Endothelial cell of umbilical vein (primary cell): ENCODE data around the gene RADIL. TPM values are rescaled to one million over a fixed set of nuclear protein-coding genes. Genes with fewer than 3 reads are reported as not detected.

ENCODE experiments used
- BruUV-seq: library from RNA; stranded (reverse); fragments of 400-500 nt; replicated peaks from 2 replicates; lab custom pipeline; 2021; lab: Mats Ljungman, UMichigan
- CTCF ChIA-PET: fragments of 300-600, 350-600 bp; sonication (Branson Sonifier 250); formaldehyde crosslinking; loops from one replicate; lab custom pipeline; 2021; ENCODE audit warnings: antibody characterized with exemption, inconsistent platforms; lab: Charles Lee
- POLR2A ChIA-PET: fragments of 300-600, 350-600 bp; sonication (Branson Sonifier 250); formaldehyde crosslinking; loops from one replicate; lab custom pipeline; 2021; ENCODE audit warnings: antibody characterized with exemption, inconsistent platforms; lab: Charles Lee
- DNase-seq: peaks from one replicate; pipeline ENCODE4 v3.0.0-alpha.2; 2011; ENCODE audit warnings: low read depth, low spot score
- FAIRE-seq: peaks from 2 replicates; lab custom pipeline; 2011; peaks lifted over from hg19 to GRCh38; lab: Jason Lieb, UNC
- H2AFZ ChIP-seq: 2 replicates; pipeline ENCODE4 v1.6.0; 2012; ENCODE audit warnings: low read depth, low read length, control low read depth, inconsistent platforms
- H3K27ac ChIP-seq: 2 replicates; pipeline ENCODE4 v1.5.1; 2011; ENCODE audit warnings: low read depth, mild to moderate bottlenecking, control low read depth, low read length, moderate library complexity; ENCODE audit not compliant: insufficient read depth
- H3K27me3 ChIP-seq, 2 experiments: 2 replicates each; pipeline versions ENCODE4 v1.6.0 to v1.6.1; 2011; ENCODE audit warnings: low read length in 2 of 2, mixed read lengths in 1 of 2; ENCODE audit not compliant: control insufficient read depth in 2 of 2, insufficient read depth in 2 of 2
- H3K36me3 ChIP-seq, 2 experiments: 2 replicates in 1 of 2; 3 replicates in 1 of 2; pipeline ENCODE4 v1.5.1; 2011; ENCODE audit warnings: low read length in 2 of 2, mild to moderate bottlenecking in 1 of 2, moderate library complexity in 1 of 2; ENCODE audit not compliant: control insufficient read depth in 2 of 2, insufficient read depth in 2 of 2; ENCODE audit errors: extremely low read depth in 1 of 2
- H3K4me1 ChIP-seq: 3 replicates; pipeline ENCODE4 v1.5.1; 2011; ENCODE audit warnings: mild to moderate bottlenecking, low read length; ENCODE audit not compliant: control insufficient read depth, insufficient read depth; ENCODE audit errors: extremely low read depth
- H3K4me2 ChIP-seq: 2 replicates; pipeline ENCODE4 v1.6.1; 2011; ENCODE audit warnings: low read length, control low read depth, mixed read lengths; ENCODE audit not compliant: insufficient read depth
- H3K4me3 ChIP-seq, 3 experiments: fragments of 200-600 bp in 1 of 3; sonication (generic), shearing (Covaris generic) in 1 of 3; replicated peaks in 1 of 3; 2 replicates each; pipeline ENCODE4 v1.5.1; 2011 to 2016; ENCODE audit warnings: control low read depth in 3 of 3, low read length in 3 of 3, mild to moderate bottlenecking in 2 of 3, inconsistent platforms in 1 of 3, low read depth in 1 of 3, moderate library complexity in 1 of 3; ENCODE audit not compliant: insufficient read depth in 1 of 3
- H3K79me2 ChIP-seq: 2 replicates; pipeline ENCODE4 v1.6.0; 2012; ENCODE audit warnings: low read length, inconsistent platforms; ENCODE audit not compliant: control insufficient read depth, insufficient read depth
- H3K9ac ChIP-seq: replicated peaks from 2 replicates; pipeline ENCODE3; 2011; ENCODE audit warnings: low read length, control low read depth; ENCODE audit not compliant: insufficient read depth; ENCODE audit errors: extremely low read depth
- H3K9me1 ChIP-seq: replicated peaks from 3 replicates; pipeline ENCODE4 v1.6.0; 2011; ENCODE audit warnings: mild to moderate bottlenecking, low read length; ENCODE audit not compliant: control insufficient read depth, insufficient read depth; ENCODE audit errors: extremely low read depth
- H3K9me3 ChIP-seq: replicated peaks from 2 replicates; pipeline ENCODE4 v1.5.1; 2012; ENCODE audit warnings: low read length, inconsistent platforms; ENCODE audit not compliant: control insufficient read depth, insufficient read depth
- H4K20me1 ChIP-seq: replicated peaks from 2 replicates; pipeline ENCODE3; 2011; ENCODE audit warnings: mild to moderate bottlenecking, low read length; ENCODE audit not compliant: control insufficient read depth, insufficient read depth; ENCODE audit errors: extremely low read depth
- CTCF ChIP-seq, 2 donors: IDR thresholded peaks; 1 replicate in 1 of 2; 2 replicates in 1 of 2; pipeline ENCODE4 v1.5.1; 2011; ENCODE audit warnings: low read length in 2 of 2, mild to moderate bottlenecking in 2 of 2, moderate library complexity in 2 of 2, control low read depth in 1 of 2, inconsistent platforms in 1 of 2, low read depth in 1 of 2; ENCODE audit not compliant: insufficient read depth in 1 of 2; ENCODE audit errors: extremely low read depth in 1 of 2
- EZH2 ChIP-seq: IDR thresholded peaks from 2 replicates; pipeline ENCODE4 v1.6.1; 2012; ENCODE audit warnings: borderline replicate concordance, low read depth, mild to moderate bottlenecking, moderate library complexity, low read length, inconsistent platforms; ENCODE audit not compliant: severe bottlenecking
- FOS ChIP-seq: IDR thresholded peaks from 2 replicates; pipeline ENCODE4 v1.6.1; 2011; ENCODE audit warnings: mild to moderate bottlenecking, low read length, moderate library complexity, borderline replicate concordance; ENCODE audit not compliant: insufficient read depth
- GATA2 ChIP-seq: IDR thresholded peaks from 2 replicates; pipeline ENCODE4 v1.7.0; 2011; ENCODE audit warnings: low read depth, mild to moderate bottlenecking, moderate library complexity, mixed read lengths, low read length; ENCODE audit not compliant: insufficient read length, insufficient read depth
- JUN ChIP-seq: IDR thresholded peaks from 2 replicates; pipeline ENCODE4 v1.6.1; 2011; ENCODE audit warnings: borderline replicate concordance, low read depth; ENCODE audit not compliant: insufficient read length, insufficient read depth
- MAX ChIP-seq: IDR thresholded peaks from 2 replicates; pipeline ENCODE4 v1.6.1; 2011; ENCODE audit not compliant: insufficient read depth, insufficient read length
- MYC ChIP-seq: IDR thresholded peaks from one replicate; pipeline ENCODE4 v1.6.1; 2011; ENCODE audit warnings: mild to moderate bottlenecking, low read depth, low read length
- POLR2A ChIP-seq: IDR thresholded peaks from 2 replicates; pipeline ENCODE4 v1.6.1; 2012; ENCODE audit warnings: low read depth, mild to moderate bottlenecking, control low read depth, low read length
- POLR2AphosphoS5 ChIP-seq: IDR thresholded peaks from 2 replicates; pipeline ENCODE4 v1.6.1; 2012; ENCODE audit warnings: low read depth, mild to moderate bottlenecking, control low read depth, low read length, moderate library complexity; ENCODE audit not compliant: insufficient read depth
- dilution Hi-C: fragments of 300-500 bp; cut with MboI; formaldehyde crosslinking; loops from one replicate; pipeline ENCODE4 v1.15.0; 2019; ENCODE audit warnings: low sequenced_read_pairs; ENCODE audit not compliant: extremely low pct_ligation_motif_present
- intact Hi-C: fragments of 100-400 bp; cut with micrococcal nuclease; formaldehyde crosslinking; loops from one replicate; pipeline ENCODE4 v1.10.0; 2022
- polyA plus RNA-seq, 4 experiments: library from polyadenylated mRNA; depleted of rRNA in 3 of 4; stranded (reverse) in 3 of 4; unstranded in 1 of 4; fragments of >200 nt; gene quantifications; 2 replicates each; pipeline versions ENCODE4 v1.2.1 to v1.2.3, GENCODE V29; 2011 to 2012; ENCODE audit warnings: missing spikeins in 1 of 4
- total RNA-seq: library from RNA; stranded (reverse); gene quantifications from 2 replicates; pipeline ENCODE4 v1.2.3, GENCODE V29; 2021

RADIL gene
- total and polyA plus RNA-seq, 2 donors (not counting 3 experiments of a cell fraction or from before 2014, with no cell fraction given): 1.2 to 2.5 TPM

- H3K4me2 ChIP-seq: no peak overlapping the region
- no peaks in the 10 kb centered on the region for H4K20me1 ChIP-seq
- H3K36me3 ChIP-seq: peaks cover 12 to 44% of the 10 kb centered on the region in 2 experiments
- no peak overlapping the region for H3K4me3 ChIP-seq
- intact Hi-C loops (no loop called here), dilution Hi-C loops (no loop called here)
- TF ChIP-seq POLR2AphosphoS5: no peak
- no peak for TF ChIP-seq GATA2
- no peak for TF ChIP-seq EZH2
- TF ChIP-seq JUN: no peak
- TF ChIP-seq POLR2A: no peak
- no peak for TF ChIP-seq MAX
- no peak for TF ChIP-seq CTCF (IDR thresholded peaks at IDR 0.05; ENCODE audit: extremely low read depth in 1 of 2, insufficient read depth in 1 of 2, low read depth in 1 of 2, low read length in 2 of 2)
- no peak for TF ChIP-seq MYC
- no peak for TF ChIP-seq FOS
- H3K79me2 ChIP-seq: no peaks in the 10 kb centered on the region
- no peak overlapping the region for H2AFZ ChIP-seq
- no TSS peak for BruUV-seq
- ChIA-PET CTCF (interaction anchor here (0.9 kb wide), 1 partner anchor 10 kb away, joined by 3 read pairs; no protein-coding TSS in a partner anchor), POLR2A (no interaction called here)
- no peaks in the 10 kb centered on the region for H3K4me1 ChIP-seq
- no peak overlapping the region for H3K27ac ChIP-seq
- no peak overlapping the region for H3K9ac ChIP-seq
- H3K9me3 ChIP-seq: no peaks in the 10 kb centered on the region
- H3K27me3 ChIP-seq: no peaks in the 10 kb centered on the region
- no peak for DNase-seq
- H3K9me1 ChIP-seq: no peaks in the 10 kb centered on the region
- no peak for FAIRE-seq
Observed at GRCh38 chr7:4788627-4789189, 94.8 kb downstream of the RADIL start.
